LoVo (cell line): ENCODE results near the gene UNK.

Experiments used
- DNase-seq: peaks from one replicate; pipeline ENCODE4 v3.0.0-alpha.2; 2016; ENCODE audit warnings: low spot score

The UNK gene

GRCh38 chr17:75835654-75835987, 51.0 kb downstream of the UNK start:
- no peak for DNase-seq

DNA sequence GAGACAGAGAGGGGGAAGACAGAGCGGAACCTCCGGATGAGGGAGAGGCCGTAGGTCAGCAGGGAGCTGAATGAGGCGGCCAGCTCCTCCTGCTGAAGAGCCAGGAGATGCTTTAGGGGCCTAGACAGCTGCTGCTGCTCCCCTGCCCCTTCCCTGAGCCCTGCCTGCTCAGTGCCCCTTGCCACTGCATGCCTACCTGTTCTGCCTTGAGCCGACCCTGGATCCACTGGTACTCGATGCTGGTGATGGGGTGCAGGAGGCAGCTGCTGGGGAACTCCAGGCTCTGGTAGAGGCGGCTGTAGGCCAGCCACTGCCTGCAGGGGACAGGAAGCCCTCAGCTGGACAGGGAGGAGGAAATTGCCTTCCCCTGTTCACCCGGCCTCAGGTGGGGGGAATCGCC, 52.0 kb downstream of the UNK start:
- no peak for DNase-seq

DNA sequence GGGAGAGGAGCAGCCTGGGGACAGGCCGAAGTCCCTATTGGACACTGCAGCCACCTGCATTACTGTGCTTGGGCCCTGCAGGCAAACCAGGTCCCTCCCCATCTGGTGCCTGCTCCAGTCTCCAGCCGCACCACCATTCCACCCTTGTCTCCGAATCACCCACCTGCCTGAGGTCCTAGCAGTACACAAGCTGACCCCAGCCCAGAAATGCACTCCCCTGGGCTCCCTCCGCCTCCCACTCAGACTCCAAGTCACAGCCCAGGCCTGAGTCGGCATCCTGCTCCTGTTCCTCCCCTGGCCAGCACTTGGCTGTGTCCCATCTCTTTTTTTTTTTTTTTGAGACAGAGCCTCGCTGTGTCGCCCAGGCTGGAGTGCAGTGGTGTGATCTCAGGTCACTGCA, 53.3 kb downstream of the UNK start:
- DNase-seq: no peak

- DNase-seq: no peak
Observed at GRCh38 chr17:75838410-75838809, 53.8 kb downstream of the UNK start.

DNA sequence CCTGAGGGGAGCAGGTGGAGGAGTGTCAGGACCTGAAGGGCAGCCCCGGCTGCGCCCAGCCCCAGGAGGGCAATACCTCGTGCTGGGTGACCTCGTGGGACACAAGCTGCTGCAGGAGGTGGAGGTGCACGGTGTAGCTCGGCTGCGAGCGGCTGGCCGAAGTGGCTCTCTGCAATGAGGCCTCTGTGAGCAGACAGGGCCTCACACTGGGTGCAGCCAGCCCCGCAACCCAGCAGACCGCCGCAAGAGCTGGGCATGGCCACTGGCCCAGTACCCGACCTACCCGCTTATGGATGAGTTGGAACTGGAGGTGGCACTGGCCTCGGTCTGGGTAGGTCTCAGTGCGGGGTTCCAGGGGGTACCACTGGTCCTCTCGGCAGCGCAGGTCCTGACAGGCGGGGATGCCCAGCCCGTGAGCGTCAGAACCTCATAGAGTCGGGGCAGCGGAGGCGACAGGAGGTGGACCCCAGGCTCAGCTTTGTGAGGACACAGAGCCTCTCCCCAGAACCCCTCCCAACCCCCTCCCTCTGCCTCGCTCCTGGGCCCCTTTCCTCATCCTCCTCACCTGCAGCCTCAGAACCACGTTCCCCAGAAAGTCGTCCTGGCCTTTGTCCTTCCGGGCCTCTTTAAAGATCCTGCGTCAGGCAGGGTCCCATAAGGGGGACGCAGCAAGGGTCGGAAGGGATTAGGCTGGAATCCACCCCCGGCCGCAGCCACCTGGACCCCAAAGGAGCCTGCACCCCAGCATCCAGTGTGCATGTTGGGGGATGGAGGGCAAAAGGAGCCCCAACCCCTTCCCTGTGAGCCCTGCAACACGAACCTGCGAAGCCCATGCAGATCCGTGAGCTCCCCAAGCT, 55.6 kb downstream of the UNK start:
- no peak for DNase-seq

GRCh38 chr17:75840799-75841164, 56.2 kb downstream of the UNK start:
- no peak for DNase-seq

- no peak for DNase-seq
Observed at GRCh38 chr17:75842411-75842810, 57.8 kb downstream of the UNK start.

- no peak for DNase-seq
Observed at GRCh38 chr17:75842963-75843576, 58.5 kb downstream of the UNK start.

- DNase-seq: peak; percentile 9
Observed at GRCh38 chr17:75843577-75844529, 59.2 kb downstream of the UNK start, which contains the start of gene UNC13D. Gene UNC13D (minus strand): TSS chr17:75844404. CDS start chr17:75844337, 67 bp downstream.

GRCh38 chr17:75844530-75845057, 60.0 kb downstream of the UNK start:
- peak; percentile 94 for DNase-seq

DNA sequence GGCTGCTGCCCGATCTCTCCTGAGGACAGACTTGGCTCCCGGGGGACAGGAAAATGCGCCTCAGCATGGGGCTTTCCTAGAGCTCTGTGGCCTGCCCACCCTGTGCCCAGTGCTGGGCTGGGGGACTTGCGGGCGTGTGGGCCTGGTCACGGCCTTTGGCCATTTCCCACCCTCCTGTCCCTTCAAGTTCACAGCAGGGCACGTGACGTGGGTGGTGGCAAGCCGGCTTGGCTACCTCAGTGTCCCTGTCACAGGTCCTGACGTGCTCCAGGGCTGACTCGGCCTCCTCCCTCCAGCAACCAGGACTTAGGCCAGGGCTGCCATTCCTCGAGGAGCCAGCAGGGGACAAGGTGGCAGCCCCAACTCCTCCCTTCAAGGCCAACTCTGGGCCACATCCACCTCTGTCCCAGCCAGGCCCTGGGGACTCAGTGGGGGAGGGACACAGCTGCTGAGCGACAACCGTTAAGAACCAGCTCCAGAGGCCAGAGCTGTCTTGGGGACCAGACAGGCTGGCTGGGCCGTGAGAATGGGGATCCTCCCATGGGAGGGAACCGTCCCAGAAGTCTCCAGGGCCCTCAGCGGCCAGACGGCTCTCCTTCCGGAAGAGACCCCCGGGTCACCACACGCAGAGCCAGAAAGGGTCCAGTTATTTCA, 60.6 kb downstream of the UNK start:
- DNase-seq: peak; percentile 96

DNA sequence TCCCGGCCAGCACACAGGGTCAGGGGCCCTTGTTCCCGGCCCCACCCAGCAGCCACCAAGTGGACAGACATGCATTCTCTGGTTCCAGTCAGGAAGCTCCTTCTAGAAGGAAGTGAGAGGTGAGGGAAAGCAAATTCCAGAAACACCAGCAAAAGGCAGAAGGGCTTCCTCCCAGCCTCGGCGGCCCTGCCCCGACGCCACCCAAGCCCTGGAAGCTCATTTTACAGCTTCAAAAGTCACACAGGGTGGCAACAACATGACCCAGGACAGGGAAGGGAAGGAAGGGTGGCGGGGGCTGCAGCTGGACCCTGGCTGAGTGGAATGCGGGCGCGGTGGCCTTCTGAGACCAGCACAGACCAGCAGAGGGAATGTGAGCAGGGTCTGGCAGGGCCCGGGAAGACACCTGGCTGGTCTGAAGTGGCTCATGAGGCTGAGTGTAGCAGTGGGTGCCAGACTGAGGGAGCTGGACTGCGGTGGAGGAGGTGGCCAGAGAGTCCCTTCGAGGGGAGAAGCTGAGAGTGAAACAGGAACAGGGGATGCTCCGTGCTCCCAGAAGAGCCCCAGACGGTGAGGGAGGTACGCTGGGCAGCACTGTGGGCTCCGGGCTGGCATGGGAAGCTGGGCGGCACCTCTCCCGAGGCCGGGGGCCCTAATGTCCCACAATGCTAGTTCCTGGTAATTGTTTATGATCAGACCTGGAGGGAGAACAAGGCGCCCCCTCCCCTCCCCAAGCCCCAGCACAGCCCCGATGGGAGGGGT, 61.5 kb downstream of the UNK start:
- peak; percentile 70 for DNase-seq

DNA sequence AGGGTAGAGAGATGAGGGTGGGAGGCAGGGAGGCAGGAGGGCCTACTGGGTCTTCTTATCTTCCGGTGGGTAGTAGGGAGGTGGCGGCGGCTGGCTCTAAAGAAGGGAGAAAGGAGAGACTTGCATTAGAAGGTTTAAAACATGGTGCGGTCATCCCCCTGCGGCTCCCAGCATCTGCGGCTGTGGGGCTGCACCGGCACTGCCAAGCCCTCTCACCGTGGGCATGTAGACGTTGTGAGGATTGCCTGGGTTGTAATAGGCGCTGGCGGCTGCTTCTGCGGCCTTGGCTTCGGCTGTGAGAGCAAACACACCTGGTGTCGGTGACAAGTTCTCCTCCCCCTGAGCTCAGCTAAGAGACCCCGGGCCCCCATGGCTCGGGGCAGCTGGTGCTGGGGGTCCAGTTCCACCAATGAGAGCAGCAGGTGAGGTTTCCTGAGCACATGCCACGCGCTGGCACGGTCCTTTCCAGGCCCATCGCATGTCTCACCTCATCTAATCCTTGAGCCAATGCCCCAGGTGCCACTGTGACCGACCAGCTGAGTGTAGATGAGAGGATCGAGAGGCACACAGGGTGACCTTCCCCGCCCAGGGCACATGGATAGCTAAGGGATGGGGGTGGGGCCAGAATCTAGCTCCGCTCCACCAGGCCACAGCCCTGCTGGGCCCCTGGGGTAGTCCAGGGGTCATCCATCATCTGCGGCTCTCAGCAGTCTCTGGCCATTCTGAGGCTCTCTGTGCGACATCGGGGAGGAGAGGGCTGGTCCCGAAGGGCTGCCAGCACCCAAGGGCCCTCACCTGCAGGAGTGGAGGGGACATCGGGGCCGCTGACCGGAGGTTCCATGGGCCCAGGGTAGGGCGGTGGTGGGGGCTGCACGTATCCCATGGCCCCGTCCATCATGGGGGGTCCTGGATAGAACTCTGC, 62.3 kb downstream of the UNK start:
- no peak for DNase-seq

- no peak for DNase-seq
Observed at GRCh38 chr17:75847614-75848522, 63.3 kb downstream of the UNK start.

DNA sequence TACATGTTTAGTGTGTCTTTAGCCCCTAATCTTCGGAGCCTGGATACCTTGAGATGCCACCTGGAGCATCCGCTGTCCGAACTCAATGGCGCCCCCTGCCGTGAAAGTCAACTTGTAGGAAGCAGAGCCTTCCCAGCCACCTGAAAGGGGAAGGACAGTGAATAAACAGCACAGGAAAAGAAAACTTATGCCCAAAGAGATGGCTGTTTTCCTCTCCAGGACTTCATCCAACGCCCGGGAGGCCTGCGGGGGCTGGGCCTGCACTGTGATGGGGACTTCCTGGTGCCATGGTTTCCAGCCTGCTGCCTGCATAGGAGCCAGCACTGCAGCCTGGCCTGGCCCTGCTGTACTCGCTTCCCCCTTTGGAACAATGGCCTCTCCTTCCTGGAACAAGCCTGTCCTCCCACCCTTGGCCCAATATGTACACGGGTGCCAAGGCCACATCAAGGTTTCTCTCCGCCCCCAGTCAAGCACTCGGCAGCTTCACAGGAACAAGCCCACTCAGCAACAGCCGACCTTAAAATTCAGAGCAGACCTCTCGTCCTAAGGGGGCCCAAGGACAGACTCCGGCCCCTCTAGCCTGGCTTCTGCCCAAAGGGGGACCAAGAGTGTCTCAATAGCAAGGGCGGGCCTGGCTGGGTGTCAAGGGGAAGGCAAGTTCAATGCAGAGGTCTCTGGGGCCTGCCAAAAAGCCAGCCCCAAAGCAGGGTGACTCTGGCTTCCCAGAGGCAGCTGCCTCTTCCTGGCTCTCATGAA, 64.1 kb downstream of the UNK start:
- DNase-seq: peak; percentile 58

GRCh38 chr17:75849279-75849646, 64.7 kb downstream of the UNK start:
- no peak for DNase-seq

DNA sequence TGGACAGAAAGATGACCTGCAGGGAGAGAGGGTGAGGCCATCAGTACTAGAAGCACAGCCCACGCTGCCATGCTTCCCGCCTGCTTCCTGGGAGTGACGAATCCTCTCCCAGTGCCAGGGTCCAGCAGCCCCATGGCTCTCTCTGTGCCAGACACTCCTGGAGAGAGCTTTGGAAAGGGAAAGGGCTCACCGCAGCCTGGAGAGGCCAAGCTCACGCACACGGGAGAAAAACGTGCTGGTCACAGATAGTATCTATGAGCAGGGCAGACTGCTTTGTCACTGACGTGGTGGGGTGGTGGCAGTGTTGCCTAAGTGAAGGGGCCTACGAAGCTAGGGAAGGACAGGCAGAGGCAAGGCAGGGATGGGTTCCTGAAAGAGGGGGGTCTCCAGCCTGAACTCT, 65.1 kb downstream of the UNK start:
- no peak for DNase-seq
